ENCODE measurements around the gene TMEM129.
"Not testable (repeated sequence)": the region's sequence is repeated elsewhere in the genome, so short reads cannot be mapped to it uniquely, and the experiment has no call there.

TMEM129 gene

DNA sequence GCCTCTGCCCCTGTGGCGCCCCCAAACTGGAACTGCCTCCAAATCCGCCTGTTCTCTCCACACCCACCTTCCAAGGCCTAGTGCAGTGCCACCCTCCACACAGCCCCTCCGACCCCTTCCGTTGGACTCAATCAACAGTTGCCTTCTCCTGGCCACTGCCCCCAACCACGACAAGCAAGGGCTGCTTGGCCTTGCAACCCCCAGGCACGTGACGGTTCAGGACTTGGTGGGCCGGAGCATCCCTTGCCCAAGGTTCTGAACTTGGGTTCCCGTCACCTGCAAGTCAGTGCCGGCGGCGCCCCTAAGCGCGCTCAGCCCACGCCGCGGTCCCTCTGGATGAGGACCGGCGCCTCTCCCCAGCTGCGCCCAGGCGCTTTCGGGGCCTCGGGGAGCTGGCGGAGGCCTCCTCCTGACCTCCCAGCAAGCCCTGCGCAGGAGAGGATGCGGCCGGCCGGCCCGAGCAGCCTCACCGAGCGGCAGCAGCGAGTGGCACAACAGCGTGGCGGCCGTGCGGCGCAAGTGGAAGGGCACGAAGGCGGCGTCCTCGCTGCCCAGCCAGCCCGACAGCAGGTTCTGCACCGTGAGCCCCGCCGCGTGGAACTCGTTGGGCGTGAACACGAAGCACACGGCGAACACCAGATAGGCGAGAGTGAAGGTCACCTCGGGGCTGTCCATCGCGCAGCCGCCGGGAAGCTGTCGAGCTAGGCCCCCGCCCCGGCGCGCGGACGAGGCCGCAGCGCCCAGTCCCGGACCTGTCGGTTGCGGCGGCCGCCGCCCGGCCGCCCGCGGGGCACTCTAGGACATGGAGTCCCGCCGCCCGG, 750 bp downstream of the TMEM129 start:
- DNase-seq (ENCODE audit: low spot score): no peak

DNA sequence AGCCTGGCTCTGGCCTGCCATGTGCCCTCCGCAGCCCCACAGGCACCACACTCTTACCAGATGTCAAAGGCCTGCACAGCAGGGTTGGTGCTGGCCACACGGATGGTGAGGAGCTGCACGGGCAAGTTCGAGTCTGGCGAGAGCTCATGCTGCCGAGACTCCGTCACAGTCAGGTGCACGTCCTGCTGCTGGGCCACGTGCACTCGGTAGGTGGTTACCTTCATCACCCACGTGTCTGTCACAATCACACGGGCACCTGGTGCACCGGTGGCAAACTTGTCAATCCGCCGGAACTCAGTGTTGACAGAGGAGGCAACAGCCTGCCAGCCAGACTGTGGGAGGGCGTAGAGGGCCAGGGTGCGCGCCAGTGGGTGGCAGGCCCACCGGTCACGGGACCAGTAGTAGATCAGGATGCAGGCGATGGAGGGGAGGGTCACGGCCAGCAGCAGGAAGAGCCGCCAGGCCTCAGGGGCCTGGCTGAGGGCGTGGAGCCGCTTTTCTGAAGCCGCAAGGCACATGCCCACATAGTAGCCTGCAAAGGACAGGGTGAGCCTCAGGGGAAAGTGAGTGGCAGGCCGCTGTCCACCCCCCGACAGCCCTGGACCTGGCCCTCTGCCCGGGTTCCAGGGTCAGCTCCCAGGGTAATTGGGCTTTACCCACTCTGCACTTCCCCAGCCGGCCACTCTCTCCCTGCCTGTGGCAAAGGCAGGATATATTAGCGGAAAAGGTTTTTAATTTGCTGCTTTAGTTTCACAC, 2.9 kb downstream of the TMEM129 start:
- no peak for DNase-seq (ENCODE audit: low spot score)

DNA sequence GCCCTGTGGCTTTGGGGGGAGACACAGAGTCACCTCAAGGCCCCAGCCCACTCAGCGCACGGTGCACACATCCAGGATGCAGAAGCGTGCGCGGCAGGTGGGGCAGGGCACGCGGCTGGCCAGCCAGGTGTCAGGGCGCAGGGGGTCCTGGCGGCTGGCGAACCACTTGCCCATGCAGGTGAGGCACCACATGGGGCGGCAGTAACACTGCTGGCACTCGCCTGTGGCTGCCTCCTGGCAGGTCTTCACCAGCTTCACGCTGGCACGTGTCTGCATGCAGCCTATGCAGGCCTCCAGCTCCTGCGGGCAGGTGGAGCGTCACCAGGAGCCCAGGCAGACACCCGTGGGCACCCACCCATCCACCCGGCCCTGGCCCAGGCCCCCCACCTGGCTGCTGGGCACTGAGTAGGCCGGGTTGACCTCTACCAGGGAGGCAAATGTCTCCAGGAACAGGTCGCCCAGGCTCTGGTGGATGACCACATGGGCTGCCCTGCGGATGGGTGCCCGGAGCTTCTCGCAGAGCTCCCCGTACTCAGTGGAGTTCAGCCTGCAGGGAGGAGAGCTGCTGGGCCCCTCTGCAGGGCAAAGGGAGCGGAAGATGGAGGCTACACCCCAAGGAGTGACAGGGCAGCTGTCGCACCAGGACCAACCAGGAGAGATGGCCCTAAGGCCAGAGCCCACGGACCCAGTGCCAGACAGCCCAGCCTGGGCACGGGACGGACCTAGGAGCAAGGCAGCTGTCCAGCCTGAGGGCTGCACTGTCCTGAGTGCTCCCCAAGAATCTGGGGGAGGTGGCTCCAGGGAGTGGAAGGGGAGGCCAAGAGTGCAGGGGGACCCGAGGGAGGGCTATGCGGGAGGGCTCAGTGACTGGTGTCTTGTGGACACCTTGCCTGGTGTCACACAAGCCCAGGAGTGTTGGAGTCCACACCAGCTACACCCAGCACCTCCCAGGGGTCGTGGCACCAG, 3.7 kb downstream of the TMEM129 start:
- DNase-seq (ENCODE audit: low spot score): no peak

DNA sequence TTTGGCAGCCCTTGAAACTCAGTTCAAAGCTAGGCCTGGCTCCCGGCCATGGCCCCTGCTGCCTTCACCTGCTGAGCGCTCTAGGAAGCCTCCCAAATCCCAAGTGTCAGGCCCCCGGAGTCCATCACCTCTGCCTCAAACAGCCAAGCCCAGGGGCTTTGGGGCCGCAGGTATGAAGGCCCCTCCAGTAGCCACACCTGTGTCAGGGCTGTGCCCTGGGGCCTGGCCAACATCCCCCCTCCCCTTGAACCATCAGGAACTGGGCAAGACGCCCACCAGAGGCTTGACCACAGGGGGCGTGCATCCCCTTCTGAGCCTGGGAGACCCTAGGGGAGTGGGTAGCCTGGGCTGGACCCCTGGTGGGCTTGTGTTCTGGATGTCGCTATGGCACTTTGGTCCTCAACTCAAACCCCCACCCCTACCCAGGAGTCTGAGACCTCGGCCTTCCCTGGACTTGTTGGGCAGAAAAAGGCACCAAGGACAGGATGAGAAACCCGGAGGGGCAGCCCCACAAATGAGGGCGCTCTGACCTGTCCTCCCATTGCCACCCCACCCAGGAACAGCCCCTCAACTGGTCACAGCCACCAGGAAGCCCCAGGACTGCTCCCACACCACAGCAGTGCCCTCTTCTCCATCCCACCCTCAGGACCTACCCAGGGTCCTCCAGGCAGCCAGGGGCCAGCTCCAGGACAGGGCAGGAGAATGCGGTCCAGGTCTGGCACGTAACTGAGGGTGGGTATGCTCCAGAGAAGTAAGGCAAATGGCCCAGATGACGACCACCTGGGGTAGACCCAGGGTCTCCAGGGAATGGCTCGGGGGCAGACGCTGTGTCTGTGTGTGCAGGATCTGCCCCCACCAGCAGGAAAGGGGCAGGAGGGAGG, 4.8 kb downstream of the TMEM129 start:
- no peak for DNase-seq (ENCODE audit: low spot score)

DNA sequence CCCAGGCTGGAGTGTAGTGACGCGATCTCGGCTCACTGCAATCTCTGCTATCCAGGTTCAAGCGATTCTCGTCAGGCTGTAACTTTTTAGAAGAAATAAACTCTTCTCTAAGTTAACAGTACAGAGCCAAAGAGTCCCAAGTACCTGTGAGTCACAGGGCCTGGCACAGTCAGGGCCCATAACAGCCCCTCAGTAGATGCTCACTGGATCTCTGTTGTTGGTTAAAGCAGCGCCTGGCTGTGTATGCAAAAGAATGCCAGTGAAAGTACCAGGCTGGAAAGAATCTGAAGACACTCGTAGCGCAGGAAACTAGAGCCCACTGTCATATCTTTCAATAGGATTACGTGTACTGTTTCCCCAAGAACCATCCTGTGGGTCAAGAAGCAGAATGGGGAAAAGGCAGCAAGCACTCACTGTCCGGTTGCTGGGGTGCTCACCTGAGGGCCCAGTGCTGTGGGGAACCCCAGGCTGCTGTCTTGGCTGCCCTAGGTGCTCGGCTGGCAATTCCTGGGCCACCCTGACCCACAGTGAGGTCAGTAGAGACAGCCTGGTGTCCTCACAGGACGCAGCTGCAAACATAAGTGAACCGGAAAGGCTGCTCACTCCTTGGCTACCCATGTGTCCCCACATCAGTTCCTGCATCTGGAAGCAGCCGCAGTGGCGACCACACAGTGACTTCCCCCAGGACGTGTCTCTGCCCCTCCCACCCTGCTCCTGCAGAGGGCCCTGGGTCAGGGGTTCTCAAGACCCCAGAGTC, 5.9 kb downstream of the TMEM129 start:
- no peak for DNase-seq (ENCODE audit: low spot score)

DNA sequence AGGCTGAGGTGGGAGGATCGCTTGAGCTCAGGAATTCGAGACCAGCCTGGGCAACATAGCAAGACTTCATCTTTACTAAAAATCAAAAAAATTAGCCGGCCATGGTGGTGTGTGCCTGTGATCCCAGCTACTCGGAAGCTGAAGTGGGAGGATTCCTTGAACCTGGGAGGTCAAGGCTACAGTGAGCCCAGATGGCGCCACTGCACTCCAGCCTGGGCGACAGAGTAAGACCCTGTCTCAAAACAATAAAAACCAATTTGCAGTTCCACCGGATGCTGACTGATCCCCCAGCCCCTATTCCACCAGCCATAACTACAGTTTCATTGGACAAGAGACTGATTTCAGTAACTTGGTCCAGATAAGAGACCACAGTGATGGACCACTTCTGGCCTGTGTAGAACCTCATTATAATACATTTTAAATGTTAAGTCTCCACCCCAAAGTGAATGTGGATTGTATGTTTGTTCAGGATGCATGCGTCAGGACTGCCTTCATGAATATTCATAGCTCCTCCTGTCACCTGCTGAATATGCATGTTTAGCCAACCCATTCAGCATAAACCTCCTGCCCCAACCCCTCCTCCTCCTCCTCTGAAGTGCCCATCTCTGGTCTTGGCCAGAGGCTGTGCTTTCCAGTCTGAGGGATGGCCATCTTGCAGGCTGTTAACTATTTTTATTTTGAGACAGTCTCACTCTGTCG, 6.7 kb downstream of the TMEM129 start:
- peak; percentile 13 for DNase-seq (ENCODE audit: low spot score)

DNA sequence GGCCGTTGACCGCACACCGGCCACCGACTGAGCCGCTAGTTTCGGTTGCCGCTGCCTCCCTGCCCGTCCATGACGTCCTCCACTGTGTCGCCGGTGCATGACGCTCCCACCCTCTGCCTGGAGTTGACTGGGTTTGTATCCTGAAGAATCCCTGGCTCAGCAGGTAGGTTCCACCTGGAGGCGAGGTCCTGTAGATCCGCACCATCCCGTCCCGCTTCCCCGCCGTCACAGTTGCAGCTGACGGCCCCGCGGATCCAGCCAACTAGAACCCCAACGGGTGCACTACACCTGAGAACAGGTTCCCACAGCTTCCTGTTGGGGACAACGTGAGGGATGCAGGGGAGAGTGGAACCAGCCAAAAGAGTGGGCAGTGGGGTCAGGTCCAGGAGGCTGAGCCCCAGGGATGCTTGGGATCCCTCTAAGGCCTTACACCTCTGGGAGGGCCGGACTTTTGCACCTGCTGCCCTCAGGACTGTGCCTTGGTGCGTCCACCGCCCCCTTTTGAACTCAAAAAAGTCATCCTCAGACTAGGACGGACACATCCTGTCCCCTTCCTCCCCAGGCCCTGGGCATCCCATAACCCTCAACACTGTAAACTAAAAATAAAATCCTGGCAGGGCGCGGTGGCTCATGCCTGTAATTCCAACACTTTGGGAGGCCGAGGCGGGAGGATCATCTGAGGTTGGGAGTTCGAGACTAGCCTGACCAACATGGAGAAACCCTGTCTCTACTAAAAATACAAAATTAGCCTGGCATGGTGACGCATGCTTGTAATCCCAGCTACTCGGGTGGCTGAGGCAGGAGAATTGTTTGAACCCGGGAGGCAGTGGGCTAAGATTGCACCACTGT, 7.9 kb downstream of the TMEM129 start:
- DNase-seq (ENCODE audit: low spot score): peak; percentile 65

DNA sequence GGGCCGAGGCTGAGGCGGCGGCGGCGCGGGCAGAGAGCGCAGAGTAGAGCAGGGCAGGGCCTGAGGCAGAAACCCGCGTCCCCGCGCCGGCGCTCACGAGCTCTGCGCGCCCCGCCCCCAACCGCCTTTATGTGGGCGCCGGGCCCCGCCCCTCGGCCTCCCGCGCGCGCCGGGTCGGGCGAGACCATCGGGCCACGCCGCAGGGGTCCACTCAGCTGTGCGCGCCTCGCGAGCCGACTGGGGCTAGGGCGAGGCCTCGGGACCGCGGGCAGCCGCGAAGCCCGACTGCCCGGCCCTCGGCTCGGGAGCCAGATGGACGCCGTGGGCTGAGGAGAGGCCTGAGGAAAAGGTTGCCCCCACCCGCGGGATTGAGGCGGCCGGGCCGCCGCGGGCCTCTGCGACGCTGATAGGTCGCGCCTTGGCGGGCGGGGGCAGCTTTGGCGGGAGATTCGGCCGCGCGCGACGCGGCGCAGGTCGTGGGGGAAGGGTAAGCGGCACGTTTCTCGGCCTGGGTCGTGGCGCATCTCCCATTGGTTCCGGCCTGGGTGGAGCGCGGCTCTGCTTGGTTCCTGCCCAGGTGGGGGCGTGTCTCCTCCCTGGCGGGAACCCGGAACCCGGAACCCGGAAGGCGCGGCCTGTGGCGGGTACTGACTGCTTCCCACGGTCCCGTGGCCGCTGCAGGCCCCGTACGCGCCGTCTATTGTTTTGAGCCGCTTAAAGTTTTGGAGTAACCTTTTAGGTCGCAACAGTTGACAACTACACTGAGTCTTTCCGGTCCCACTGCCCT, 8.7 kb downstream of the TMEM129 start, which contains the start of gene SLBP:
TSS of gene SLBP (minus strand) at position 104 of the 787 bp plus-strand sequence. CDS start 131 bp downstream, outside the sequence.
- peak; percentile 94 for DNase-seq (ENCODE audit: low spot score)

DNA sequence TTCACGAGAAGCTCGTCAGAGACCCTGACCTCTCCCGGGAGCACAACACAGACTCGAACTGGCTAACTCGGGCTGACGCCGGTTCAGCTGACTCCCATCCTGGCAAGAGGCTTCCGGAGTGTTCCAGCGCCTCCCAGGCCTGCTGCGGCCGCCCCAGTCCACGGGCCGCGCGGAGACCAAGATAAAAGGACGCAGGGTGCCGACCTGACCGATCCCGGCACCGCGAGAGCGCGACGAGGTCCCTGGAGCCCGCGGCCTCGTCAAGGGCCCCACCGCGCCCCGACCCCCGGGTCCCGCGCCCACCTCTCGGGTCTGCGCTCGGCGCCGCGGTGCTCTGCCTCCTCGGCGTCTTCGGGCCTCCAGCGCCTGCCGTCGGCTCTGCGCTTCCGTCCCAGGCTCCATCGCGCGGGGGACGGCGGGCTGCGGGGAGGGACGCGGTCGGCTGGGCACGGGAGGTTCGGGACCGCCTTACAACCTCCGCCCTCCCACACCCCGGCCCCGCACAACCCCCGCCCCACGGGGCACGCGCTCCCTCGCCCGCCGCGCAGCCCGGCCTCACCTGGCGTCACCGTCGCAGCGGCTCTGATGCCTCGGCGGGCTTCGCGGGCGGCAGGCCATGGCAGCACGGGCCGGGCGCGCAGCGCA, 9.4 kb downstream of the TMEM129 start:
- DNase-seq (ENCODE audit: low spot score): no peak

DNA sequence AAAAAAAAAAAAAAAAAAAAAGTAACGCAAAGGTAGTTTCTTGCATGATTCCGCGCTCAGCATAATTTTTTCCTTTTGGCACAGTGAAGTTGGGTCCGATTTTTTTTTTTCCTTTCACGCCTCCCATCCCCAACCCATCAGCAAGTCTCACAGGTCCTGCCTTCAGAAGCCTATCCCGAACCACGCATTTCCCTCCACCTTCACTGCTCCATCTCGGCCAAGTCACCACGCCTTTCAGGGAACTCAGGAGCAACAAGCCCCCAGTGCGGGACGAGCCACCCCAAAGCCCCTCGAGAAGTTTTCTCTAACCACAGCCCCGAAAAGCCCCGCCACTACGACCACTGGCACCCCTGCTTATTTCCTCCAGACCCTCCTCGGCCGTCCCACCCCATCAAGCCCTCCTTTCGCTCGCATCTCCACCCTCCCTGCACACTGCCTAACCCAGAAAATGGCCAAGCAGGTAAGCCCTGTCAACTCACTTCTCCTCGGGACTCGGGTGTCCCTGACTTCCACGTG, 10.0 kb downstream of the TMEM129 start:
- DNase-seq (ENCODE audit: low spot score): no peak

DNA sequence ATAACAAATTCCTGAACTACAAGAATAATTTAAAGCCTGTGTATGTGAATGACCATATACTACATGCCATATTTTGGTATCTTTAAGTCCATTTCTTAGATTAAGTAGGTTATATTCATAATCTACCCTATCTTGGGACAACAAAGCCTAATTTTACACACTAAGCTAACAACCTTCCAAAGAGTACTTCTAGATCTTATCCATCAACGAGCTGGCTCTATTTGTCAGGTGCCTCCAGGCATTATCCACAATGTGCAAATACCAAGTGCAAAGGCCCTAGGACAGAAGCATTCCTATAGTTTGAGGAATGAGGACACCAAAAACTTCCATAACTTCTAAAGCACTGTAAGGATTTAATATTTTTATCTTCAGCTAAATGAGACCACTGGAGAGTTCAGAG, 12.5 kb downstream of the TMEM129 start:
- no peak for DNase-seq (ENCODE audit: low spot score)

DNA sequence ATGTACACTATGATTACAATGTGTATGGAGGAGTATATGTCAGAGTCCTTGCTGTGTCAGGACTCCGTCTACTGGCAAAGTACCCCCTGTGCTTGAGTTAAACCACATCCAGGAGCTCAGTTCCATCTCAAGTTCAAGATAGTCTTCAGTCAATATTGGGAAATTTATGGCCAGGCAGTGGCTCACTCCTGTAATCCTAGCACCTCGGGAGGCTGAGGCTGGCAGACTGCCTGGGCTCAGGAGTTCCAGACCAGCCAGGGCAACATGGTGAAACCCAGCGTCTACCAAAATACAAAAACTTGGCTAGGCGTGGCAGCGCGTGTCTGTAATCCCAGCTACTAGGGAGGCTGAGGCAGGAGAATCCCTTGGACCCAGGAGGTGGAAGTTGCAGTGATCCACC, 14.8 kb downstream of the TMEM129 start:
- no peak for DNase-seq (ENCODE audit: low spot score)

DNA sequence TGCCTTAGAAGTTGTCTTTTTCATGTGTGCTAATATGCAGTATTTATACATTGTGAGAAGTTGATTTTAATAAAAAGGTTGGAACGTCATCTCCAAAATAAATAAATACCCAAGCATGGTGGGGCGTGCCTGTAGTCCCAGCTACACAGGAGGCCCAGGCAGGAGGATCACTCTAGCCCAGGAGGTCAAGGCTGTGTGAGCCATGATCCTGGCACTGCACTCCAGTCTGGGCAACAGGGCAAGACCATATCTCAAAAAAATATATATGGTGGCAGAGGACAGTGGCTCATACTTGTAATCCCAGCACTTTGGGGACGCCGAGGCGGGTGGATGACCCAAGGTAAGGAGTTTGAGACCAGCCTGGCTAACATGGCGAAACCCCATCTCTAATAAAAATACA, 15.4 kb downstream of the TMEM129 start:
- DNase-seq (ENCODE audit: low spot score): no peak

DNA sequence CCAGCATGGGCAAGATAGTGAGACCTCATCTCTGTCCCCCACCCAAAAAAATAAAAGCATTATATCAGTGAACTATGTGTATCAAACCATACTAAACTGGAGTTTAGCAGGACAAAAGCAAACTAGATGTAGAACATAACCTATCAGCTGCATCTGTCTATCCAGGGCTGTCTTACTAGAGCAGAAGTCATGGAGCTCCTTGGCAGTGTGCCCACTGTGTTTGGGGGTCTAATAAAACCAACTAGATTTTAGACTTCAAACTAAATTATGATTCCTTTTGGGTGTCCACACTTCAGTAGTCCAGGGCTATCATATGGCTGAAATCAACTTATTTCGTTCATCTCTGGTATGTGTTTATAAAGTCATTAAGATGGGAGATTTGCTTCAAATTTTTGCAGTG, 17.3 kb downstream of the TMEM129 start:
- DNase-seq (ENCODE audit: low spot score): no peak

DNA sequence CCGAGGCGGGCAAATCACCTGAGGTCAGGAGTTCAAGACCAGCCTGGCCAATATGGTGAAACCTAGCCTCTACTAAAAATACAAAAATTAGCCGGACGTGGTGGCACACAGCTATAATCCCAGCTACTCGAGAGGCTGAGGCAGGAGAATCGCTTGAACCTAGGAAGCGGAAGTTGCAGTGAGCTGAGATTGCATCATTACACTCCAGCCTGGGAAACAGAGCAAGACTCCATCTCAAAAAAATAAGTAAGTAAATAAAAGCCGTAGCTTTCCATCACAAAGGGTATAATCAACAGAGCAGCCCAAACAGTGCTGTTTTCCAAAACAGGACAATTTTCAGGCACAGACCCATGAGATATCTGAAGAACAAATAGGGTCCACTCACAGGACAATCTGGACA, 19.5 kb downstream of the TMEM129 start:
- DNase-seq (ENCODE audit: low spot score): not testable (repeated sequence)

DNA sequence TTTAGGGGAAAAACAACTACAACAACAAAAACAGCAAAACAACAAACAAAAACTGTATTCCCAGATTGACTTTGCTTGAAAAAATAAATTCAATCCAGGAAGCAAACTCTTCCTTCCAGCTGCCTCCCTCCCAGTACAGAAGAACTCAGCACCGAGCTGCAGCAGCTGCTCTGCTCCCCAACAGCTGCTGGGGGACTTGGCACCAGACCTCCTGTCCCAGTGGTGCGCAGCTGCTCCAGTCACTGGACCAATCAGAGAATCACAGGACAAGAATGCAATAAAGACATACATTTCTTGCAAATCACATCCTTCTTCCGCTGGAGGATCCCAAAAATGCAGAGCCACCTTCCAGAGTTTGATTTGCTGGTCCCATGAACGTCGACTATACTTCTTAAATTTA, 25.2 kb downstream of the TMEM129 start:
- no peak for DNase-seq (ENCODE audit: low spot score)
